ENCODE measurements around the gene ZNF654. TPM values are rescaled to one million over a fixed set of nuclear protein-coding genes. Genes with fewer than 3 reads are reported as not detected.
"Not testable (repeated sequence)": the region's sequence is repeated elsewhere in the genome, so short reads cannot be mapped to it uniquely, and the experiment has no call there.

Gene ZNF654
- total RNA-seq (2014; rRNA removed; shearing (Covaris generic)): 4.1 and 4.2 TPM in 2 replicates
- 2.0 and 2.4 TPM in 2 replicates for polyA plus RNA-seq (2014; cell fraction: nucleus; rRNA removed)

DNA sequence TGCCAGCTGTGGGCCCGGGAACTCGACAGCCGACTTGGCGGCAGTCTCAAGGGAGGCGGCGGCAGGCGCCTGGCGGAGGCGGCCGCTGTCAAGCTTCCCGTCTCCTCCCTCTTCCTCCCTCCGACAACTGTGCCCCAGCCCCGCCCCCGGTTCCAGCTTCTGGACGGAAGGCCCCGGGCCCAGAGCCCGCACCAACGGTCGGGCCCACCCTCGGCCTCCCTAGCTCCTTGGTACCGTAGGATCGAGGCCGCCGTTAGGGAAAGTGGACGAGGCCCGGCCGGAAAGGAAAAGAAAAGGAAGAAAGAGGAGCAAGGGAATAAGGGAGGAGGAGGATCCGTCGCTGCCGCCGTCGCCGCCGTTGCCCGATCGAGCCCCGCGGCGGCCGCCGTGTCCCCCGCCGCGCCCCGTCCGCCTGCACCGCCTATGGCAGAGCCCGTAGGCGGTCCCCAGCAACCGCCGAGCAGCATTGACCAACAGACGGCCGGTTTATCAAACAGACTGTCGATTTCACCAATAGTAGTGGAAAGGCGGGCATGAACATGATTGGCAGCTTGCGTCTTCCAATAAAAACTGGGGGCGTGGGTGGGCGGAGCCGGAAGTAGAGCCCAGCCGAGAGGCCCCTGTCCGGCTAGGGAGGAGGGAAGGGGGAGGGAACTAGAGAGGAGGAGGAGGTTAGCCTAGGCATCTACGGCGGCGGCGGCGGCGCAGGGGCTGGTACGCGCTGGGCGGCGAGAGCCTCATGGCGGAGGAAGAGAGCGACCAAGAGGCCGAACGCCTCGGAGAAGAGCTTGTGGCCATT is at the start of gene ZNF654, which contains the start of gene CGGBP1:
TSS of gene ZNF654 (plus strand) at position 675 of the 799 bp plus-strand sequence. CDS start at position 740, 65 bp downstream.
TSS of gene CGGBP1 (minus strand) at position 425 of the 799 bp plus-strand sequence. CDS start 3,029 bp downstream, outside the sequence.
- peak; percentile 97 for DNase-seq (ENCODE audit: extremely low read depth, low read depth)

DNA sequence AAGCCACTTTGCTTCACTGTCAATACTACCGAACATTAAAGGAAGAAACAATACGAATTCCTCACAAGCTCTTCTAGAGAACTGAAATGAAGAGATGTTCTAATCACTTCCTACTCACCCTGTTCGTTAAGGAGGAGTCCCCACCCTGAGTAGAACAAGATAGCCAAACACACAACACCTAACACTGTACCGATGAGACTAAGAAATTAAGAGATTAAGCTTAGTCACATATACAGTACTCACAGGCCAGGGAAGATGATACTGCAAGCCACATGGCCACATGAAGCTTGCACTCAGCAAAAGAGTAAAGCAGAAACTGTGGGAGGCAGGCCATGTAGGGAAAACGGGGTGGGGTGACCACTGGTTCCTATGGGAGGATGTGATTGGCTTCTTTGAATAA is 48.2 kb upstream of the ZNF654 start:
- DNase-seq (ENCODE audit: extremely low read depth, low read depth): no peak

DNA sequence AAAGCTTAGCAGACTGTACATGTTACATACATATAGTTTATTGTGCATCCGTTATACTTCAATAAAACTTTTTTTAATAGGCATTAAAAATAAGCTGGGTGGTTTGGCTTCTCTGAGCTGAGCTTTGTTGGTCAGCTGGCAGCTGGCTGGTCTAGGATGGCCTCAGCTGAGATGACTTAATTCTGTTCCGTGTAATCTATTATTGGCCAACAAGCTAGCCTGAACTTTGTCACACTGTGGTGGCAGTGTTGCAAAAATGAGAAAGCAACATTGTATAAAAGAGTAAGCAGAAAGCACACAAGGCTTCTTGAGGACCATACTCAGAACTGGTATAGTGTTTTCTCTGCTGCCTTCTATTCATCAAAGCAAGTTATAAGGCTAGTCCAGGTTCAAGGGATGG is 45.5 kb upstream of the ZNF654 start:
- DNase-seq (ENCODE audit: extremely low read depth, low read depth): no peak

DNA sequence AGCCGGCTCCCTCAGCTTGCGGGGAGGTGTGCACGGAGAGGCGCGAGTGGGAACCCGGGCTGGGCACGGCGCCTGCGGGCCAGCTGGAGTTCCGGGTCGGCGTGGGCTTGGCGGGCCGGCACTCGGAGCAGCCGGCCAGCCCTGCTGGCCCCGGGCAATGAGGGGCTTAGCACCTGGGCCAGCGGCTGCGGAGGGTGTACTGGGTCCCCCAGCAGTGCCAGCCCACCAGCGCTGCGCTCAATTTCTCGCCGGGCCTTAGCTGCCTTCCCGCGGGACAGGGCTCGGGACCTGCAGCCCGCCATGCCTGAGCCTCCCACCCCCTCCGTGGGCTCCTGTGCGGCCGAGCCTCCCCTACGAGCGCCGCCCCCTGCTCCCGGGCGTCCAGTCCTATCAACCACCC is 43.4 kb upstream of the ZNF654 start:
- DNase-seq (ENCODE audit: extremely low read depth, low read depth): not testable (repeated sequence)

DNA sequence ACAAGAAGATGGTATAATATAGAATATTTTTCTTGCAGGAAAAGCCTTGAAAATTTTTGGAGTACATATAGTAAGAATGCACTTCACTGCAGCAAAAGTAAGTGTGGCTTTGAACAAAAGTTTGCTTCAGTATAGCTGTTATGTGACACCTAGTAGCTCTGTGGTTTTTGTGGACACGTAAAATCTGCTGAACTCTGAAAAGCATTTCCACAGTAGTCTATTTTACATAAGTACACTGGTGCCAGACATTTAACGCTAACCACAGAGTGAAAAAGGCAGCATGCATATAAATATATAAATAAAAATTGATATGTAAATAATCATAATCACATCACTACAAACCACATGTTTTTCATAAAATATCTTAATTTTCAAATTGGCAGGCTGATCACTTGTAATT is 40.0 kb upstream of the ZNF654 start:
- no peak for DNase-seq (ENCODE audit: extremely low read depth, low read depth)

DNA sequence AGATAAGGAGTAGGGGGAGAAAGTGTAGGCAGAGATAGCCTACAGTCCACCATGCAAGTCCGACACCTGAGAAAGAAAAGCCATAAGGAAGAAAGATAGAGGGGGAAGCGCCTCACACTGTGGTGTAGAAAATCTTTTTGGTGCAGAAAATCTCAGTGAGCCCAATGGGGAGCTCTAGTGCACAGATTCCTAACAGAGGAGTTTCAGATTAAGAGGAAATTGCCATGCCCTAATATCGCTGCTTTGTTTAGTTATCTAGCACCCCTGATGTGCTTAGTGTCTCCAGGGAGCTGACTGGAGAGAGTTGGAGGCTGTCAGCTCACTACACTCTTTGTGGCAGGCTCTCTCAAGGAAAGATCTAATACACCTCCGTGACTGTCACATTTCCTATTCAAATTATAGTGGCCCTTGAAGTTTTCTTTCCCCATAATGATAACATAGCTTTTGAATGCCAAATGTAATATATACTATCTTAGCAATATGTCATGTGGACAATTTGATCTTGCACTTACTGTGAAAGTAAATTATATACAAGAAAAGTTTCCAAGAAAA is 34.0 kb upstream of the ZNF654 start:
- no peak for DNase-seq (ENCODE audit: extremely low read depth, low read depth)

DNA sequence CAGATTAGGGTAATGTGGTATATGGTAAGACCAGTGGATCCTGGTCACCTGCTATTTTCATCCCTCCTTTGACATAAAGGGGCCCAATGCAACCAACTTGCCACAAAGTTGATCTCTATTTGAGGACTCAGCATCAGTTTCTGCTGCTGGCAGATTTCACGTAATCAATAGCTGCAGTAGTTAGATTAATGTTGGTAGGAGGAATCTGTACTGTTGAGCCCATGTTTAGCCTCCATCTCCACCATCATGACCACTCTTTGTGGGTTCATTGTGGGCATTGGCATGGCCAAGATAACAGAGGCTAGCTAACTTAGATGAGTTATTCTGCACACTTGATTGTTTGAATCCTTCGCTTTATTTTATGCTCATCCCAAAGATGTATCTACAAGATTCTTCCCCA is 30.2 kb upstream of the ZNF654 start:
- no peak for DNase-seq (ENCODE audit: extremely low read depth, low read depth)

DNA sequence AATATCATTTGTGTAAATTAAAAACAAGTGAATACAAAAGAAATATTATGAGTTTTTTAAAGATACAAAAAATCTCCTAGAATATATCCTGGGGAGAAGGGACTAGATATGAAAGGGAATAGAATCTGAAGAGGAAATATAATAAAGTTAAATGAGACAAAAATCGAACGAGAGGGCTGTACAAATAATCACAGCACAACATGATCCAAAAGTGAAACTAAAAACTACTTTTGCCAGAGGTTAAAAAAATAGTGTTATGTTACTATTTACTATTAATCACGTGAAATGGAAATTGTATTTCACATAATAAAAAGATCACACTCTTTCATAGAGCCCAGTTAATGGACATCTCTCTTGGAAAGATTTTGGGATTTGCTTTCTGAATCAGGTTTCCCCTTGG is 28.8 kb upstream of the ZNF654 start:
- DNase-seq (ENCODE audit: extremely low read depth, low read depth): no peak

DNA sequence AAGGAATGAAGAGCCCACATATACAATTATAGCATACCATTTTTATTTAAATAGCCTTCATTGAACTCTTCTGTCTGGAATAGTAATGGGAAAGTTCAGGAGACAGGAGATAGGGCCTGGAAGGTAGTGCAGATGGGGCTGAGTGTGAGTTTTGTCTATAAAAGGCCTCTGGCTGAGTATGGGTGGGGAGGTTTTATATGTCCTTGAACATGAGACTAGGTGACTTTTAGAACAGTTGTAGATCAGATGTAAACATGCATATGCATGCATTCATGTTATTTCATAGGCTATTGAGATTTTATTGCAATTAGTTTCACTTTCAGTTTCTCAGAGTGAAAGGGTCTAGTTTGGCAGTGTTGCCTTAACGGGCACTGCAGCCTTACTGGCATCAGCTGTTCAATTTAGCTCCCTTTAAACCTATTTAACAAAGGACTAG is 27.4 kb upstream of the ZNF654 start:
- DNase-seq (ENCODE audit: extremely low read depth, low read depth): peak; percentile 6

DNA sequence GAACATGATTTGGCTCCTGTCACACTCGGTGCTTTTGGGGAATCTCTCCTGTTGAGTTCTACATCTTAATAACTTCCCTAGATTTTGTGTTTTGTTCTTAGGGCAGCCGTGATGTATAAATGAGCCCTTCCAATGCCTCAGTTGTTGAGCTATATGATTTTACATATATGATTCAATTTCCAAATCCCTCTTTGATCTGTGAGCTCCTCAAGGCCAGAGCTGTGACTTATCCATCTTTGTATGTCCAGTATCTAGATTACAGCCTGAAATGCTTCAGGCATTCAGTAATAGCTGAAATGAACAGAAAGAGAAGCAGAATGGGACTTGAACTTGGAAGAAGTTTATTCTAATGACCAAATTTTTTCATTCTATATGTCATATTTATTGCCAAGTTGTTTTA is 26.8 kb upstream of the ZNF654 start:
- no peak for DNase-seq (ENCODE audit: extremely low read depth, low read depth)

DNA sequence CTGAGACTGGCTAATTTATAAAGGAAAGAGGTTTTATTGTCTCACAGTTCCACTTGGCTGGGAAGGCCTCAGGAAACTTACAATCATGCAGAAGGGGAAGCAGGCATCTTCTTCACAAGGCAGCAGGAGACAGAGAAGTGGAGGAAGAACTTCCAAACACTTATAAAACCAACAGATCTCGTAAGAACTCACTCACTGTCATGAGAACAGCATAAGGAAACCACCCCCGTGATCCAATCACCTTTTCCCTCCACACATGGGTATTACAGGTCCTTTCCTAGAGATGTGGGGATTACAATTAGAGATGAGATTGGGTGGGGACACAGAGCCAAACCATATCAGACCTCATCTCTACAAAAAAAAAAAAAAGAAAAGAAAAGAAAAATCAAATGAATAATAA is 26.0 kb upstream of the ZNF654 start:
- DNase-seq (ENCODE audit: extremely low read depth, low read depth): no peak

DNA sequence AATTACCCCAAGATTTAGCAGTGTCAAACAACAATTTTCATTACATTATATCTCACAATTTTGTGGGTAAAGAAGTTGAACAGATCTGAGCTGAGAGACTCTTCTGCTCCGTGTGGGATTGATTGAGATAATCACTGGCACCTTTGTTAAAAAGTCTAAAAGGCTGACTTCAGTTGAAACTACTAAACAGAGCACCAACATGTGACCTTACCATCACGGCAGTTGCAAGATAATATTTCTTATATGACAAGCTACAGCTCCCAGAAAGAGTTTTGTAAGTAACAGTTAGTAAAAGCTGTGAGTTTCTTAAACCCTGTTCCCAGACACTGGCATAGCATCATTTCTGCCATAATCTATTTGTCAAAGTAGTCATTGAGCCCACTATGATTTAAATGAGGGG is 25.2 kb upstream of the ZNF654 start:
- DNase-seq (ENCODE audit: extremely low read depth, low read depth): no peak

DNA sequence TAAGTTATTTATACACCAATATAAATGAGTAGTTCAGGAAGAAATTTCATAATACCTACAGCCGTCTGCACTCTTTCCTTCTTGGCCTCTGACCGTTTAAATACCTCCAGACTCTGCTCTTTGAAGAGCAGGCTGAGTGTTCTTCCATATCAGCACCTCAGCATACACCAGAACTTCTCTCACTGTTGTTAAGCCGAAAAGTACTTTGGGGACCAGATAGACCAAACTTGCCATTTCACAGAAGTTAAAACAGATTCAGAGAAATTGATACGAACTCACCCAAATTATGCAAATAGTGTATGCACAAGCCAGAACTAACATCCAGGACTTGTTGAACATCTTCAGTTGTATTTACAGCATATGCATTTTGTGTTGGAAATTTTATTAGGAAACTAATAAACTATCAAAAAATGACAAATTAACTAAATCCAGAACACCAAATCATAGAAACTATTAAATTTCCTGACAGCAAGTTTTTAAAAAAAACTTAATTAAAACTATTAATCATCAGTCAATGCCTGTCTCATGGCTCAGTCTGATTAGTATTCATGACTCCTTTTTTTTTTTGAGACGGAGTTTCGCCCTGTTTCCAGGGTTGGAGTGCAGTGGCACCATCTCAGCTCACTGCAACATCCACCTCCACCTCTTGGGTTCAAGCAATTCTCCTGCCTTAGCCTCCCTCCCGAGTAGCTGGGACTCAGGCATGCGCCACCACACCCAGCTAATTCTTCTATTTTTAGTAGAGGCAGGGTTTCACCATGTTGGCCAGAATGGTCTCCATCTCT is 24.4 kb upstream of the ZNF654 start:
- no peak for DNase-seq (ENCODE audit: extremely low read depth, low read depth)

DNA sequence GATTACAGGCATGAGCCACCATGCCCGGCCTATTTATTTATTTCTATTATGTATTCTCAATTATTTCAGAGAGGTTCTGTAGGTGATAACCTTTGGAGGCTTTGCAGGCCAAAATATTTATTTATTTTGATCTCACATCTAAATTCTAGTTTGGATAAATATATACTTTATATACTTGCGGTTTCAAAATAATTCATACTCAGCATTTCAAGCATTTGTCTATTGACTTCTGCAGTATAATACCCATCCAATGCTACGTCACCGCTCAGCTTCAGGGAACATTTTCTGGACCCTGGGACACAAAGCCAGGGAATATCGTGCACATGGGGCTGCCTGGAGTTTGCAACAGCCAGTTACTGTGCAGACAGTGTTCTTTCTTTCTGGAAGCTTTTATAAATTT is 22.8 kb upstream of the ZNF654 start:
- no peak for DNase-seq (ENCODE audit: extremely low read depth, low read depth)

DNA sequence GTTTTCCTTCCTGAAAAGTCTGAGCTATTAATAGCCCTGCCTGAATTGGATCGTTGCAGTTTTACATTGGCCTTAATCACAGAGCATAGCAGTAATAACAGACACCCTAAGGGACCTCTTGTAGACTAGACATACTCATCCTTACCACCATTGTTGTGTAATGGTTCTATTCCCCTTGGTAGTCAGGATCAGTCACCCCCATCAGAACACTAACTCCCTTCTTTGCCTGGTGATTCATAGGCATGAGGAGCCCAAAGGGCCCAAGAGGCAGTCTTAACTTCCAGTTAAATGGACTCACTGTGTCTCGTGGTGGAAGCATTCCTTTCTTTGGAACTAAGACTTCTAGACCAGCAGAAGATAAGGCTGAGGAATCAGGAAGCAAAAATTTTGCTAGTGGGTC is 20.5 kb upstream of the ZNF654 start:
- DNase-seq (ENCODE audit: extremely low read depth, low read depth): no peak

DNA sequence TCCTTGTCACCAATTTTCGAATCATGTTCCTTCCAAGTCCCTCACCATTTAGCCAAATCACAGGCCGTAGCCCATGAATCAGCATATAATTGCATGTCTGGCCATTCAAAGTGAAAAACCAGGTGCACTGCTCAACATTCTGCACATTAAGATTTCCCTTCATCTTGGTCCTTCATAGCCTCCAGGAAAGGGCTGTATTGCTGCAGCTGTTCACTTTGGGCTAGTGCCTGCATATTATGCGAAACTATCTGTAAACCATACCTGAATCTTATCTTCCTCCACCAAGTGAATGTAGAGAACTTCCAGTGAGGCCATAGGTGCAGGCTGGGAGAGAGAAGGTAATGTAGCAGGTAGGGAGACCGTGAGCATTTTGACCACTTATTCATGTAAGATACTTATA is 18.5 kb upstream of the ZNF654 start:
- no peak for DNase-seq (ENCODE audit: extremely low read depth, low read depth)

DNA sequence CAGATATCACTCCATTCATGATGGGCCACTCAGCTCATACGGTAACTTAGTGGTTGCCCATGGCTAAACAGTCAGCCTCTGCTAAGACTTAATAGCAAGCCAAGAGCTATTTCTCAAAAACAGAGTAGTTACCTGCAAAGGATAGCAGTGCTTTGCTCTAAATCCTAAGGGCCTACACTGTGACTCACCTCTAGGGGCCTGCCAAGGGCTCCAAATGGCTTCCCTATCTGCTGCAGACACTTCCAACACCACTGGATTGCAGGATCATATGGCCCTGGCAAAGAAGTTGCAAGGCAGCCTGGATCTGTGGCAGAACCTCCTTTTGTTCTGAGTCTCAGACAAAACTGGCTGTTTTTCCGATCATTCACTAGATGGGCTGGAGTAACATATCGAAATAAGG is 18.1 kb upstream of the ZNF654 start:
- DNase-seq (ENCODE audit: extremely low read depth, low read depth): no peak

DNA sequence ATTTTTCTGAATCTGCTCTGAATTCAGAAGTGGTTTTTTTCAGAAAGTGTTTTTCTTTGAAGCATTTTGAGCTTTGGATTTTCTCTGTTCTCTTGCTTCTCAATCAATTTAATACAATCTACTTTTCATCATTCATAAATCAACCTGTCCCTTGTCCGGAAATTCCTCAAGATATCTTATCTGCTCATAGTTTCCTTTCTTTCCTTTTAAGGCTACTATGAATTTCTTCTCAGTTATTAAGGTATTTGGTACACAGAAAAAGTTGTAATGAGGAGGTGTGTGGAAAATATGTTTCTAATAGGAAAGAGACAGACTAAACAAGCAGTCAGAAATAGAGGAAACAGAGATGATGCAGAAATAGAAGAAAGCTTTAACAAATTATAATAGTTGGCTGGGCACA is 14.6 kb upstream of the ZNF654 start:
- DNase-seq (ENCODE audit: extremely low read depth, low read depth): no peak

DNA sequence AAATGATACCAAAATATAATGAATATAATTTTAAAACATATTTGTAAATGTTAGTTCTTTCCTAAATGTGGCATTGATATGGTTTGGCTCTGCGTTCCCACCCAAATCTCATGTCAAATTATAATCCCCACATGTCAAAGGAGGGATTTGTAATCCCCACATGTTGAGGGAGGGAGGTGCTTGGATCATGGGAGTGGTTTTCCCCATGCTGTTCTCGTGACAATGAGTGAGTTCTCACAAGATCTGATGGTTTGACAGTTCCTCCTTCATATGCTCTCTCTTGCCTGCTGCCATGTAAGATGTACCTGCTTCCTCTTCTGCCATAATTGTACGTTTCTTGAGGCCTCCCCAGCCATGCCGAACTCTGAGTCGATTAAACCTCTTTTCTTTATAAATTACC is 12.3 kb upstream of the ZNF654 start:
- no peak for DNase-seq (ENCODE audit: extremely low read depth, low read depth)

DNA sequence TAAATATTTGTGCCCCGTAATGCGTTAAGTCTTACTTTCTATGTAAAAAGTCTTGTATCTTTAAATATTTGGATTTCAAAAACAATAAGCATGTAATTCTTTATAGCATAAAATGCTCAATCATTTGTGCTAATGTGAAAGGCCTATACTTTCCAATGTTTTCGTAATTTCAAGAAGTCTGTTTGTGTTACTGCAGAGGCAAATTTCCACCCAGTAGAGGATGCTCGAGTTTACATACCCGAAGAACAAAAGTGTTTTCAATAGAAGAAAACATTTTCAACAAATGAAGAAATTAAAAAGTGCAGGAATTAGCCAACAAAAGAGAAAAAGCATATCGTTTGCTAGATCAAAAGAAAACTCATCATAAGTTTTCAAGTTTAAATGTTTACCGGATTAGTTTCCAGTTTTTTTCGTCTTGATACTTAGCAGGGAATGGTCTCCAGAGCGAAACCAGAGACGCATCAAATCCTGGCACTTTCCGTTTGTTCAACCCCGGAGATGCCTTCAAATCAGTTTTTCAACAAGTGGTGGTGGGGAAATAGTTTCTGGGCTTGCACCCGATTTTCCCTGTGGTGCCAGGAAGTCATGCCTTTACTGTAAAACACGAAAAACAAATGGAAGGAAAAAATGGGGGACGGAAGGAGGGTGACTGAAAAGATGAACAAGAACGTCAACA is 1.3 kb upstream of the ZNF654 start:
- no peak for DNase-seq (ENCODE audit: extremely low read depth, low read depth)

DNA sequence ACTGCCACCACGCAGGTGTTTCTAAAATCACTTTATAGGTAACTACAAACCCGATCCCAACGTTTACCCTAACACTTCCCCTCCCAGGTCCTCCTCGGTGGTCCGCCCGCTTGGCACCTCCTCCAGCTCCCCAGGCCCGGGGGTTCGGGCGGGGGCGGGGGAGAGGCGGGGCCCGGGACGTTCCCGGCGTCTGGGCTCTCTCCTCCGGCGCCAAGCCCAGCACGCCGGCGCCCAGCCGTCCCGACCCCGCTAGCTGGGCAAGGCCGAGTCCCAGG is 812 bp upstream of the ZNF654 start:
- no peak for DNase-seq (ENCODE audit: extremely low read depth, low read depth)

All from NCI-H460 (cell line).